Hematopoietic multipotent progenitor cell treated with erythropoietin and hydrocortisone succinate and interleukin-3 and kit ligand, for 4 days (in vitro differentiated cells): ENCODE measurements around the gene ITGB1.
"Not testable (repeated sequence)": the region's sequence is repeated elsewhere in the genome, so short reads cannot be mapped to it uniquely, and the experiment has no call there.

Experiments
- DNase-seq: peaks from one replicate; pipeline ENCODE4 v3.0.0-alpha.2; 2015

The ITGB1 gene

DNA sequence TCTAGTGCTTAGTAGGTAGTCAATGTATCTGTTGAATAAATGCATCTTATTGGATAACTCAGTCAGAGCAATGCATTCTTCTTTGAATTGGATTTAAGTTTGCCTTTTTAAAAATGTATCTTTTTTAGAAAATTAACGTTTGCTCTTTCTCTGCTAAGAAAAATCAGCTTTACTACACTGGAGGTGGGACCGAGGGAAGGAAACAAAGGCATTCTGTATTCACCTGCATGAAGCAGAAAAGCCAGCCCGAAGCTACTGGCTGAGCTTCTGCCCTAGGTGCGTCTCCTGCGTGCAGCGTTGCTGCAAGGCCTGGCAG is 22.2 kb upstream of the ITGB1 start:
- DNase-seq = no peak

GRCh38 chr10:32979719-32980118 is 21.7 kb upstream of the ITGB1 start:
- DNase-seq = not testable (repeated sequence)

GRCh38 chr10:32979041-32979440 is 21.0 kb upstream of the ITGB1 start:
- DNase-seq = peak; percentile 47

GRCh38 chr10:32977846-32978809 is 20.1 kb upstream of the ITGB1 start:
- DNase-seq = not testable (repeated sequence)

DNA sequence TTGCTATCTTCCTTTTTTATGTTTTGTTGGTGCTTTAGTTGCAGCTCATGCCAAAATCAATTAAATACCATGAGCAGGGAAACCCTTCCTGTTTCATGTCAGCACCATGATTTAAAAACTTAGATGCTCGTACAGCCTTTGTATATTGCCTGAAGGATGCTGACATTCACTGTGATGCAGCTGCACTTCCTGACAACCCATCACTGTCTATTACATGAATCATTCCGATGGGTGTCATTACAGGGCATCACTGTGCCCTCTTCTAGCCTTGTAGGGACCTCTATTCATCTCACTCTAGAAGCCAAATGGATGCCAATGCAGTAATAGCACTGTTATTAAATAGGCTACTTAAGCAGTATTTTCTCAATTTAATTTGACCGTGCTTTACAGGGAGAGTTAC is 18.3 kb upstream of the ITGB1 start:
- no peak for DNase-seq

DNA sequence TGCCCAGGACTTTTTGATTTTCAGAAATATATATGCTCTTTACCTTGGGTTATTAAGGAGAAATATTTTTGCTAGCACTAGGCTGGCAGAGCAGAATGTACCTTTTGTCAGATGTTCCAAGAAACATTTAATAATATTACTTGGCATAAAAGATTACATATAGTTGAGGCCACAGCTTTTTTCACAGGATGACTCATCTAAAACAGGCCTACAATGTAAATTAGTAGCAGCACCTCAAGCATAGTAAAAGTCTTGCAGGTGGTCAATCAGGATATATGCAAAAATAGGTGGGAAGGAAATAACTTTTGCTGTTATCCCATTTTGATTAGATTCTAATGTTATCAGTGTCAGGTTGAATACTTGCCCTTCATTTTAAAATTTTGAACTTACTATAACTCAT is 14.9 kb upstream of the ITGB1 start:
- peak; percentile 42 for DNase-seq

- DNase-seq = no peak
Measured at GRCh38 chr10:32972460-32972859, 14.4 kb upstream of the ITGB1 start.

- DNase-seq = peak; percentile 87
Measured at GRCh38 chr10:32971536-32972091, 13.6 kb upstream of the ITGB1 start.

DNA sequence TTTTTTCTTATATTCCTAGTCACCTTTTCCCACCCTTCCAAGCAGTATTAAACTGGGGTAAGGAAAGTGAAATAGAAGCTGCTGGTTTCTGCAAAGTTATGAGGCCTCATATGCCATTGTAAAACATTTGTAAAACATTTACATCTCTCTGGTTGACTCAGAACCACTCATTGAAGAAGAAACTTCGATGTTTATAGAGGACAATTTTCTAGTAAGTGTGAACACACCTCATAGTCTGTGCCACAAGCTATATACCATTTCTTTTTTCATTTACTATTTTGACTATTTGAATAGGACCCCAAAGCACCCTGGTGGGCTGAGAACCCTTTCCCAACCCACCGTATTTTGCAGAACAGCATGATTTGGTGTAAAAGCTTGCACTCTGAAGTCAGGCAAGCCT is 12.9 kb upstream of the ITGB1 start:
- DNase-seq = no peak

DNA sequence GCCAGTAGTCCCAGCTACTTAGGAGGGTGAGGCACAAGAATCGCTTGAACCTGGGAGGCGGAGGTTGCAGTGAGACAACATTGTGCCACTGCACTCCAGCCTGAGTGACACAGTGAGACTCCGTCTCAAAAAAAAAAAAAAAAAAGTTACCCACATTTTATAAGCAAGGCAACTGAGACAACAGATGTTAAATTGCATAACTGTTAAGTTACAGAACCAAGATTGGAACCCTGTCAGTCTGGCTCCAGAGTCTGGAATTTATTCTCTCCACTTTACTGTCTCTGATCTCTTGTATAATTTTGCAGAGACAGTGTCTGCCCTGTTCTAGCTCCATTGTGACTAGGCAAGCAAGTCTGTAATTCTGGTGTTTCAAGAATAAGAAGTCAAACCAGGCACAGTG is 6.2 kb upstream of the ITGB1 start:
- DNase-seq = no peak

DNA sequence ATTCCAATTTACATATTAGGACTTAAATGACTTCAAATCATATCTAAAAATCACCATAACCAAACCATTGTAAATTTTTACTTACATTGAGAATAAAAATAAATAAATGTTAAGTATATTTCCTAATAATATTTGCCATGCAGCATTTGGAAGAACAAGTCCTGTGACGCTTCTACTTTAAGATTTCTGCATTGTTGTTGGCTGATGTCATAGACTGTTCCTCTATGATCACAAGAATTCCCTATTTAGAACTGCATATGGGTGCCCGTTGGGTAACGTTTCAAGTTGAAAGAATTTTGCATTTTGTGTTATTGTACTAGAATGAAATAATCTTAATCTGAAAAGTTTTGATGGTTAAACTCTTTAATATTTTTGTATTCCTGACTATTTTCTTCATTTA is 5.1 kb upstream of the ITGB1 start:
- DNase-seq = no peak

DNA sequence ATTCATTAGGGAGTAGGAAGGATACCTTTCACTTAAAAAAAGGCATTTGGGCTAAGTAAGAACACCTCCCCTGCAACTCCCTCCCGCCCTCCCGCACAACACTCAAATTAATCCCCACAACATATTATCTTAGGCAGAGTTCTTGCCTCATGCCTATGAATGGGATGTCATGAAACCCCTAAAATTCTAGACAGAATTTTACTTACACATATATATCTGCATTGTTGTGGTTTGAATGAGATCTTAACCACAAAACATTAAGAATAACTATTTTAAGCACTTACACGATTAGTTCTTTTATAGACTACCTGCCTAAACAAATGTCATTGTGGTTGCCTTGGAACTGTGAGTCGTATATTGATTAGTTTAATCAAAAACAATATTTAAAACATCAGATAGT is 4.5 kb upstream of the ITGB1 start:
- DNase-seq = no peak

- DNase-seq = peak; percentile 40
Measured at GRCh38 chr10:32961895-32962369, 3.9 kb upstream of the ITGB1 start.

DNA sequence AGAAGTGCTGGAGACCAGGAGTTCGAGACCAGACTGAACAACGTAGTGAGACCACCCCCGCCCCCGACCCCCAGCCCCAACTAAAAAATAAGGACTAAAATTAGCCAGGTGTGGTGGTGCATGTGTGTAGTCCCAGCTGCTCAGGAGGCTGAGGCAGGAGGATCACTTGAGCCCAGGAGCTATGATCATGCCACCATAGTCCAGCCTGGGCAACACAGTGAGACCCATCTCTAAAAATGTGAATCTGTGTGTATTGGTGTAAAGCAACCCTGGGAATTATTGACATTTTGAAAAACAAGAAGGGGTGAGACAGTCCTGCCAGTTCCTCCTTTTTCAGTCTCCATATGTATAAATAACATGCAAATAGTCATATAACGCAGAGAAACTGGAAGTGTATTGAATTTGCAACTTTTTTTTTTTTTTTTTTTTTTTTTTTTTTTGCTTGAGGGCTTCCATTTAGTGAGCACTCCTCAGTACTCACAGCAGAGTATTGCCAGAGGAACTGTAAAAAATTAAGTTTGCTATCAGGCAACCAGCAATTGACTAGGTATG is 3.4 kb upstream of the ITGB1 start:
- DNase-seq = no peak

DNA sequence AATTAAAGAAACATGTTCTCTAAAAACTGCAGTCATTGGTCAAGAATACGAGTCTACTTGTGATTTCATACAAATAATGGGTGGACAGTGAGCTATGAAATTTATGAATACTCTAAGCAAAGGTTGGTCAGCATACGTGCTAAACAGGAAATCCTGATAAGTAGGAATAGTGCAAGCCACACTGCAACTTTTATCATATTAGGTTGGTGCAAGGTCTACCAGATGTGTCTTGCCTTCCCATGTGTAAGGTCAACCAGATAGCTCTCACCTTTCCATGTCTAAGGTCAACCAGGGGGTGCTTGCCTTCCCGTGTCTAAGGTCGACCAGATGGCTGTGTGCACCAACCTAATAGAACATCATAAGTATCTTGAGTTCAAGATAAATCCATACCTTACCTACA is 2.0 kb upstream of the ITGB1 start:
- DNase-seq = no peak

- DNase-seq = no peak
Measured at GRCh38 chr10:32959006-32959920, 1.2 kb upstream of the ITGB1 start.

GRCh38 chr10:32957341-32958084 is 517 bp downstream of the ITGB1 start:
- DNase-seq = peak; percentile 70

DNA sequence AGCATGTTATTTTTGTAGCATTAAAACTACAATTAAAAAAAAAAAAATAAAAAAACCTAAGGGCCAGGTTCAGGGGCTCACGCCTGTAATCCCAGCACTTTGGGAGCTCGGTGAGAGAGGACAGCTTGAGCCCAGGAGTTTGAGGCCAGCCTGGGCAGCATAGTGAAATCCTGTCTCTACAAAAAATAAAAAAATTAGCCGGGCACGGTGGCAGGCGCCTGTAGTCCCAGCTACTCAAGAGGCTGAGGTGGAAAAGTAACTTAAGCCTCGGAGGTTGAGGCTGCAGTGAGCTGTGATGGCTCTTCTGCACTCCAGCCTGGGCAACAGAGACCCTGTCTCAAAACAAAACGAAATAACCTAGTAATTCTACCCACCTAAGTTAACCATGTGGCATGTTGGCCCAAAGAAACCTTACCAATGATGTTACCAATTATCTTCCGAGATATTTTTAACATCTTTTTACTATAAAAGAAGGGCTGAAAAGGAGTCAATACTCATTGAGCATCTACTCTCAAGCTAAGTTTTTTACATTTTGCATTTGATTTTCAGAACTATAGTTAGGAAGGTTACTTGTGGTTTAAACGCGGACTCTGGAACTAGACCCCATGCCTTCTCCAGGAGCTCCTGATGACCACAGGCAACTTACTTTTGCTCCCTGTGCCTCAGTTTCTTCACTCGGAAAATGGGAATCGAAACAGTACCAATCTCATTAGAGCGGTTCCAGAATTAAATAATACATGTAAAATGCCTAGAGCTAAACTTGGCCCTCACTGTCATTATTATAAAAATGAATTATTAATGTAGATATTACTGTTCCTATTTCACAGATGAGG is 1.4 kb downstream of the ITGB1 start:
- no peak for DNase-seq

DNA sequence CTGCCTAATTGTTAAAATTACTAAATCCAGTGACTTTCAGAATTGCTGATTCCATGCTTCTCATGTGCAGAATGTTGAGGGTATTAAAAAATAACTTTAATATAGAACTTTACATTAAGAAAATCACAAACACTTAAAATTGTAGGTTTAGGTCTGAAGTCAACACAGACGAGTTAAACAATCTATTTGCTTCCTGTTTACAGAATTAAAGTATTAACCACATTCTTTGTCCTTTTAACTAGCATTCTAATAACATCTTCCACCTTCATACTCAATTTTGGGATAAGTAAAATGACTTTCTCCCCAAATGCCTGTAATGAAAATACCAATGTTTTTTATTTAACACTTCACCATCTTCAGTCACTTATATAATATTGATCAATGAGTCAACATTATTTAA is 2.2 kb downstream of the ITGB1 start:
- DNase-seq = no peak

DNA sequence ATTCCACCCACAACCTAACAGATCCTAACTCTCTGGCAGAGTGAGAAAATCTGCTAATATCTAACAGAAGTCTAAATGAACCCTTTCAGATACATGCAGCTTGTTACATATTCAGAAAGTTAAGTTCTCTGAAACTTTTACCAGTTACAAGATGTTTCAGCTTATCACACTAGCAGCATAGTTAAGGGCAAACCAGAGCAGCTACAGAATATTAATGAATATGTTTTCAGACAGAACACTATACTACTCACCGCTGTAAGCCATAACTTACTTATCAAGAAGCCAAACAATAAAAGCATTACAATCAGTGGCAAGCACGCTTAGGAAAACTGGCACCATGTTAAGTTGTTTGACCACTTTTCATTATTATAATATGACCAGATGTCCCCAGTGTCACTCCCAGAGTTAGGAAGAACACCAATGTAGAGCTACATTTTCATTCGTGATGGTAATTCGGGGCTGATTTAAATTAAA is 2.7 kb downstream of the ITGB1 start:
- DNase-seq = no peak
